ENCODE results near the gene SPNS2. TPM values are rescaled to one million over a fixed set of nuclear protein-coding genes. Genes with fewer than 3 reads are reported as not detected.

SPNS2 gene
- total RNA-seq, 4 donors from 2014 or later, result 5.4 to 49.8 (median 23.4) TPM

DNA sequence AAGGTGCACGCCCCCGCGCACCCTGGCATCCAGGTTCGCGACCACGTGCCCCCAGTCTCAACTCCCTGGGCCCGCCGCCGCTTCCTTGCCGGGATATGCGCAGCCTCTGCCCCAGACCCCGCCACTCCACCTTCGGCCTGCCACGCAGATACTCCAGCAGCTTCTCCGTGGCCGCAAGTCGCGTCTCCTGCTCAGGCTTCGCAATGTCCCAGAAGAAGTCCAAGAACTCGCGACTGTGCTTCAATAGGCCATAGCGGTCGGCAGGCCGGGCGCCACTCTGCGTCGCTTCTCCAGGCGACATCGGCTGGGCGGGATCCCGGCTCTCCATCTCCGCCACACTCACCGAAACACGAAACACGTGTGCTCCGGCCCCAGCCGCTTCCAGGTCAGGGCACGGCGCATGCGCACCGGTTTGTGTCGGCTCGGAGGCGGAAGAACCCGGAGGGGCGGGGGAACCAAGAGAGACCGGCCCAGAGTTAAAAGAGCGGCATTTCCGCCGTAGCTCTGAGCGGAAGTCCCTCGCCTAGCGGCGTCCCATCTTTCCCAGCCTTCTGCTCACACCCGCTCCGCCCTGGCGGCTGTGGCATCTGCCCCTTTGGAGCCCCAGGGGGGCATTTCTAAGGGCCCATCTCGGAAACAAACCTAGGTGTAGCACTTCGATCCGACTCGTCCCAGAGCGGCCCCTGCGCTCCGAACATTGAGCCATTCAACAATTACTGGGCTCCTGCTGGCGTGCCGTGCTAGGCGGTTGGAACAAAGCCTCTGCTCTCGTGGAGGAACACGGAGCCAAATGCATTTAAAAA, 56.5 kb downstream of the SPNS2 start, which contains the start of gene MYBBP1A:
Gene MYBBP1A (minus strand): TSS at position 388 of the 803 bp plus-strand sequence. CDS start 60 bp downstream, at position 328.
- peak; percentile 95 to 96 for DNase-seq (ENCODE audit: low spot score in 2 of 2)
- no peaks in the 10 kb centered on the region for H3K27me3 ChIP-seq
- H3K4me3 ChIP-seq, result peak within 1 kb of the TSS; percentile 79 to 96 (median 92)
- H3K36me3 ChIP-seq, result peaks cover 0 to 39% (median 11%) of the 10 kb centered on the region in 3 donors
- TF ChIP-seq POLR2A (IDR thresholded peaks at IDR 0.05) (peak in 1 of 2 donors; percentile 54), EP300 (IDR thresholded peaks at IDR 0.05) (peak; percentile 78 to 83), CTCF (IDR thresholded peaks at IDR 0.05) (peak in 3 of 5 experiments; percentile 11 to 44 (median 28))
- H3K27ac ChIP-seq, result peak within 1 kb of the TSS; percentile 51 to 86 (median 84)
- 1% methylated on average over 44 to 49 of the region's 69 CpGs for WGBS, 2 donors
- no peaks in the 10 kb centered on the region for H3K9me3 ChIP-seq
- H3K4me1 ChIP-seq, result peaks cover 0 to 24% (median 16%) of the 10 kb centered on the region in 4 donors

- H3K4me3 ChIP-seq, result peak overlapping the region; percentile 79 to 96 (median 92)
- no peaks in the 10 kb centered on the region for H3K9me3 ChIP-seq
- peaks cover 0 to 30% (median 5%) of the 10 kb centered on the region in 3 donors for H3K36me3 ChIP-seq
- TF ChIP-seq CTCF (IDR thresholded peaks at IDR 0.05), result no peak
- no peak for TF ChIP-seq EP300 (IDR thresholded peaks at IDR 0.05)
- TF ChIP-seq POLR2A (IDR thresholded peaks at IDR 0.05), result no peak
- no peak for DNase-seq (ENCODE audit: low spot score in 2 of 2)
- peak overlapping the region; percentile 51 to 86 (median 84) for H3K27ac ChIP-seq
- H3K27me3 ChIP-seq, result no peaks in the 10 kb centered on the region
- peaks cover 0 to 24% (median 16%) of the 10 kb centered on the region in 4 donors for H3K4me1 ChIP-seq
- WGBS, 2 donors, result 50 to 55% methylated on average over 17 of the region's 17 CpGs
Observed at GRCh38 chr17:4555873-4556759, 57.4 kb downstream of the SPNS2 start.

DNA sequence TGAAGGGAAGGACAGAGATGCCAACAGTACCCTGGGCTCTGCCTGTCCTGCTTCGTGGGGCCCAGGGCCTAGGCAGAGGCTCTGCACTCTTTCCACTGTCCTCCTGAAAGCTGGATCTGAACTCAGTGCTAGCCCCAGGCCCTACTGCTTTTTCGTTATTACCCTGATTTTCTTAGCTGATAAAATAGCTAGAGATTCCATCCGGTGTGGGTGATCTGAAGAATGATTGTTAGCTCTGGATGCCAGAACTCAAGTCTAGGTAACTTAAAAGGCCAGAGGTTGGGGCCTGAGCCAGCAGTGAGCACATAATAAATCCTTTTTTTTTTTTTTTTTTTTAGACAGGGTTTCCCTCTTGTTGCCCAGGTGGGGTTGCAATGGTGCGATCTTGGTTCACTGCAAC, 58.3 kb downstream of the SPNS2 start:
- peaks cover 0 to 21% (median 4%) of the 10 kb centered on the region in 3 donors for H3K36me3 ChIP-seq

DNA sequence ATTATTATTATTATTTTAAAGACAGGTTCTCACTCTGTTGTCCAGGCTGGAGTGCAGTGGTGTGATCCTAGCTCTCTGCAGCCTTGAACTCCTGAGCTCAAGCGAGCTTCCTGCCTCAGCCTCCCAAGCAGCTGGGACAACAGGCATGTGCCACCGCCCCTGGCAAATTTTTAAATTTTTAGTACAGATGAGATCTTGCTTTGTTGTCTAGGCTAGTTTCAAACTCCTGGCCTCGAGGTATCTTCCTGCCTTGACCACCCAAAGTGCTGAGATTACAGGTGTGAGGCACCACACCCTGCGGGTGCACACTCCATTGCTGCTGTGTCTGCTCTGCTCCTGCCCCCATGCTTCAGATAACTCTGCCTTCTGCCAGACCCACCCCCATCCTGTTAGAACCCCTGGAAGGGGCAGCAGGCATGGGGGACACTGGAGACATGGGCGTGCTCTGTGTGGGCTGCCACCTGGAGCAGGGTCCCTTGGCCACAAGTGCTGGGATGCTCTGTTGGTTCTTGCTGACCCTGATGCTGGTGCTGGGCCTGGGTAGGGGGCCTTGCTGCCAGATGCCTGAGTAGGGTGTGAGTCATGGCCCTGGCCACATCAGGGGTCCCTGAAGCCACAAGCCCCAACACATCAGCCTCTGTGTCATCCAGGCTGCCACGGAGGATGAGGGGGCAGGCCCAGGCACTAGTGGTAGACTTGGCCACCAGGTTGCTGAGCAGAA, 59.1 kb downstream of the SPNS2 start:
- WGBS, 2 donors, result 94 to 95% methylated on average over 6 of the region's 6 CpGs
- Histone ChIP-seq H3K4me1 (peaks cover 0 to 24% (median 16%) of the 10 kb centered on the region in 4 donors), H3K27ac (no peak overlapping the region), H3K36me3 (peaks cover 0 to 13% (median 0%) of the 10 kb centered on the region in 3 donors), H3K9me3 (no peaks in the 10 kb centered on the region), H3K27me3 (no peaks in the 10 kb centered on the region), H3K4me3 (no peak overlapping the region)
- TF ChIP-seq EP300 (IDR thresholded peaks at IDR 0.05) (no peak), CTCF (IDR thresholded peaks at IDR 0.05) (no peak)
- DNase-seq (ENCODE audit: low spot score in 2 of 2), result no peak

More for the DNA sequence above, 58.3 kb downstream of the SPNS2 start:
- peaks cover 0 to 24% (median 16%) of the 10 kb centered on the region in 4 donors for H3K4me1 ChIP-seq
- 76 to 88% methylated on average over 3 to 4 of the region's 4 CpGs for WGBS, 2 donors
- H3K27ac ChIP-seq, result no peak overlapping the region
- TF ChIP-seq CTCF (IDR thresholded peaks at IDR 0.05), result no peak
- no peak for TF ChIP-seq POLR2A (IDR thresholded peaks at IDR 0.05)
- TF ChIP-seq EP300 (IDR thresholded peaks at IDR 0.05), result no peak
- no peak overlapping the region for H3K4me3 ChIP-seq
- no peaks in the 10 kb centered on the region for H3K9me3 ChIP-seq
- H3K27me3 ChIP-seq, result no peaks in the 10 kb centered on the region
- no peak for DNase-seq (ENCODE audit: low spot score in 2 of 2)

All from tibial nerve (tissue), 4 donors.